ENCODE data around the gene TIAM2. TPM values are rescaled to one million over a fixed set of nuclear protein-coding genes. Genes with fewer than 3 reads are reported as not detected.

TIAM2 gene
- total and polyA plus RNA-seq, 9 of the 15 experiments (the other 6 are each of a cell fraction or from before 2014, with no cell fraction given), result 0.73 to 6.5 (median 4.3) TPM

- ATAC-seq (peak; percentile 68), DNase-seq (ENCODE audit: extremely low read depth in 1 of 4, low spot score in 3 of 4) (peak in 1 of 4 experiments; percentile 30), FAIRE-seq (no peak)
- in situ Hi-C loops (cut with MboI), result no loop called here
- Histone ChIP-seq H3K4me3 (no peak overlapping the region), H3K4me1 (replicated peaks in 1 of 2; ENCODE audit: control insufficient read depth in 2 of 2, insufficient read depth in 2 of 2, low read length in 2 of 2) (peaks cover 0 to 3% of the 10 kb centered on the region in 2 experiments; a peak in 1 of 5 replicates), H2AFZ (ENCODE audit: low read depth, low read length) (no peak overlapping the region), H3K9ac (ENCODE audit: insufficient read depth in 1 of 2, low read depth in 2 of 2, low read length in 2 of 2) (no peak overlapping the region), H3K27me3 (ENCODE audit: control insufficient read depth in 2 of 2, insufficient read depth in 2 of 2, low read length in 2 of 2) (no peaks in the 10 kb centered on the region), H4K20me1 (replicated peaks; ENCODE audit: control insufficient read depth, insufficient read depth, low read length) (no peaks in the 10 kb centered on the region), H3K36me3 (ENCODE audit: control insufficient read depth, insufficient read depth, low read length) (peaks cover 77% of the 10 kb centered on the region; the same call in 2 of the 3 replicates), H3K79me2 (ENCODE audit: control insufficient read depth, insufficient read depth, low read length) (no peaks in the 10 kb centered on the region), H3K27ac (ENCODE audit: extremely low read depth, low read depth, low read length) (0 out of 3 replicates have a peak overlapping the region, but pooled peaks have one; percentile 0), H3K9me3 (replicated peaks; ENCODE audit: control insufficient read depth, insufficient read depth, low read depth, low read length) (no peaks in the 10 kb centered on the region), H3K9me1 (ENCODE audit: control insufficient read depth, insufficient read depth, low read length) (no peaks in the 10 kb centered on the region), H3K4me2 (ENCODE audit: insufficient read depth, low read length) (no peak overlapping the region)
- BruUV-seq (replicated peaks), result no TSS peak
- WGBS (ENCODE audit: insufficient coverage, low coverage, missing lambda C conversion rate), result 18% methylated on average over 1 of the region's 1 CpG
- TF ChIP-seq SRF (CRISPR knock-in tag; IDR thresholded peaks at IDR 0.05) (no peak), SNIP1 (IDR thresholded peaks at IDR 0.05; ENCODE audit: low read depth) (no peak), ZBTB1 (CRISPR knock-in tag; IDR thresholded peaks at IDR 0.05; ENCODE audit: borderline replicate concordance, low read depth) (no peak), JUND (IDR thresholded peaks at IDR 0.05; ENCODE audit: borderline replicate concordance, low read depth, low read length) (no peak), JUND (tag; IDR thresholded peaks at IDR 0.05; ENCODE audit: borderline replicate concordance, low read depth, low read length) (peak; percentile 31; the same call in 1 of the 3 replicates)
- TF ChIP-seq, protein P1, sequence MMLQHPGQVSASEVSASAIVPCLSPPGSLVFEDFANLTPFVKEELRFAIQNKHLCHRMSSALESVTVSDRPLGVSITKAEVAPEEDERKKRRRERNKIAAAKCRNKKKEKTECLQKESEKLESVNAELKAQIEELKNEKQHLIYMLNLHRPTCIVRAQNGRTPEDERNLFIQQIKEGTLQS (IDR thresholded peaks at IDR 0.05), result peak; percentile 38; the same call in 1 of the 2 replicates
- TF ChIP-seq, protein P1 (CRISPR knock-in tag; conservative IDR thresholded peaks at IDR 0.05), result no peak
- ChIA-PET POLR2A (interaction anchor here (0.6 kb wide), 1 partner anchor 33 kb away, joined by 3 read pairs; no protein-coding TSS in a partner anchor), CTCF (ENCODE audit: low intra/inter-chr PET ratio) (no interaction called here)
- intact Hi-C loops (cut with micrococcal nuclease), result no loop called here
These were observed 258.2 kb downstream of the TIAM2 start for GRCh38 chr6:155253337-155253736.

Measured in K562 (cell line).